CD4-positive, alpha-beta T cell treated with Interleukin-6 for 4 hours (primary cell): Measurements from ENCODE around the gene TSPYL2.

Source experiments
- DNase-seq: peaks from one replicate; pipeline ENCODE4 v3.0.0-alpha.2; 2020; ENCODE audit warnings: mixed read lengths

TSPYL2 gene

DNA sequence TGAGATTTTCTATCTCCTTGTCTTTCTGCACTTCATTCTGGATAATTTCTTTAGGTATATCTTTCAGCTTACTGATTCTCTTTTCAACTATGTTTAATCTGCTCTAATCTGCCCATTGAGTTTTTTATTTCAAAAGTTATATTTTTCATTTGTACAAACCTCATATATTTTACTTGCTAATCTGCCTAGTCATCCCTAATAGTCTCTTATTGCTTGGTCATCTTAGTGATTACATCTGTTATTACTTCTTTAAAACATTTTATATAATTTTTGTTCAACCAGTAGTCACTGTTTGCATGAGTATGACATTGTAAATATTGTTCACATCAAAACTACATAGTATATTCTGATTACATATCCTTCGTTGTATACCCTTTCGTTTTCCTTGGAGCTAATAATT lies 44.2 kb downstream of the TSPYL2 start:
- no peak for DNase-seq

DNA sequence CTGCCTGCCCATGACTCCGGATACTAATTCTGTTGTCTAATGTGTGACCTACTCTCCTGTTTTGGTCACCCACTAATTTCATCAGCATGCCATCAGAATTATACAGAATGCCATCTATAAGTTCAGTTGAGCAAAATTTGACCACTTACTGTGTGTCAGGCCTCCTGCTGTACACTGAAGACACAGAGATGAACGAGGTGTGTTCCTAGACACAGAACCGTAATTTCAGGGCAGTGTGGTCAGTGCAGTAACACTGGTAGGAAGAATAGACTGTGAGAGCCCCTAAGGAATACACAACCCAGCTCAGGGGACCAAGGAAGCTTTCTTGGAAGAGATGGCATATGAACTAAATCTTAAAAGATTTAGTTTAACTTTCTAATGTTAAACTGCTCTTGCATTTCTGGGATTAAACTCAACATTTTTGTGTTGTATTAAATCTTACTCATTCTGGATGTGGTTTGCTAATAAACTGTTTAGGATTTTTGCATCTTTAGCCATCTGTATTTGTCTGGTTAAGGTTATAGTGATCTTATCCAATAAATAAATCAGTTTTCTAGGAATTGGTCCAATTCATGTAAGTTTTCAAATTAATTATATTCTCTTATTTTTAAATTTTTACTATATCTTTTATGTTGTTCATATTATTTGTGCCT lies 46.1 kb downstream of the TSPYL2 start:
- DNase-seq = no peak

DNA sequence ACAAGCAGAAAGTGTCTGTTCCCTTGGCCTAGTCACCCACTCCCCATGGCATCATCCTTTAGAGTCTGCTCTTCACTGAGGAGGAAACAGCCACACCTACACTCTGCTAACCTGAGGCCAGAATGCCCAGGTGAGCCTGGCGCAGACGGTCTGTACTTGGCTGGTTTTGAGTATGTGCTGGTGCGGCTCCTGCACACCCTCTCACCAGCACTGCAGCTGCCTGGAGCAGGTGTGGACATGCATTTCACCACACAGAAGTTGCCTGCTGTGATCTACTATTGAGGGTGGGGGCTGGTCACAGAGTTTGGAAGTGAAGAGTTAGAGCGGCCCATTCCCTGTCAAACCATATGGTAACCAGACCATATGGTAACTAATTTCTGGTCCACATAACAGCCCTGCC lies 51.2 kb downstream of the TSPYL2 start:
- no peak for DNase-seq

DNA sequence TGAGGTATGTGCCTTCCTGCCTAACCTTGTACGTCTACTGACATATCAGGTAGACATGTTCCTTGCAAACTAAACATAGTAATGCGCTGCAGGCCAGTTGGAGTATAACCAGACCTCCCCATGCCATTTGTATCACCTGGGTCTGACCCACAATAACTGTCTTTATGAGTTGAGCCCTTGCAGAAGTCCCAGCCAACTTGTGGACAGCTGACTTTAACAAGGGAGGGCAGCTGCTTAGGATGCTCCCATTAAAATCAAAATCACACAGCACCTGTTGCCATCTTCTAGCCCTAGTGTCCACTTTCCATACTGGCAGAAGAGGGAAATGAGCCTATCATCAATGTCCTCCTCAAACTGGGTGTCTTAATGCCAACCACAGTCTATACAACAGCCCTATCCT lies 53.4 kb downstream of the TSPYL2 start:
- no peak for DNase-seq
